ENCODE data around the gene AOPEP.

GRCh38 chr9:94971378-94972131 is 245.1 kb downstream of the AOPEP start:
- TF ChIP-seq CTCF (IDR thresholded peaks at IDR 0.05) (no peak), POLR2A (IDR thresholded peaks at IDR 0.05) (no peak)

Data from gastroesophageal sphincter (tissue), 3 donors.